Type B pancreatic cell (in vitro differentiated cells): Measurements from ENCODE around the gene HMCN2. TPM values are rescaled to one million over a fixed set of nuclear protein-coding genes. Genes with fewer than 3 reads are reported as not detected.

Experiments
- DNase-seq: peaks from one replicate; pipeline ENCODE4 v3.0.0; 2021; ENCODE audit warnings: mixed read lengths; ENCODE audit not compliant: unreplicated experiment; ENCODE audit errors: extremely low spot score
- H3K27ac Mint-ChIP-seq: 2 replicates; pipeline ENCODE4 v1.8.0; 2021; ENCODE audit warnings: mild to moderate bottlenecking, mixed read lengths
- H3K27me3 Mint-ChIP-seq: 2 replicates; pipeline ENCODE4 v1.8.0; 2021; ENCODE audit warnings: mixed read lengths
- H3K36me3 Mint-ChIP-seq: 2 replicates; pipeline ENCODE4 v1.8.0; 2021; ENCODE audit warnings: mixed read lengths
- H3K4me1 Mint-ChIP-seq: one replicate; pipeline ENCODE4 v1.8.0; 2021; ENCODE audit warnings: mixed read lengths; ENCODE audit not compliant: unreplicated experiment
- H3K4me3 Mint-ChIP-seq: 2 replicates; pipeline ENCODE4 v1.8.0; 2021; ENCODE audit warnings: mild to moderate bottlenecking, mixed read lengths
- H3K9me3 Mint-ChIP-seq: 2 replicates; pipeline ENCODE4 v1.8.0; 2021; ENCODE audit warnings: mixed read lengths
- total RNA-seq: library from RNA; stranded (reverse); gene quantifications from 2 replicates; pipeline ENCODE4 v1.2.1, GENCODE V29; 2021; ENCODE audit warnings: low replicate concordance
- TF ChIP-seq, protein P1 (sequence below): fragments of 200-600 bp; sonication (generic); conservative IDR thresholded peaks from 2 replicates; pipeline ENCODE4 v1.5.0; 2021; ENCODE audit warnings: antibody characterized with exemption, mild to moderate bottlenecking

The HMCN2 gene
- total RNA-seq, 1 donor from 2014 or later, result 0.12 TPM

DNA sequence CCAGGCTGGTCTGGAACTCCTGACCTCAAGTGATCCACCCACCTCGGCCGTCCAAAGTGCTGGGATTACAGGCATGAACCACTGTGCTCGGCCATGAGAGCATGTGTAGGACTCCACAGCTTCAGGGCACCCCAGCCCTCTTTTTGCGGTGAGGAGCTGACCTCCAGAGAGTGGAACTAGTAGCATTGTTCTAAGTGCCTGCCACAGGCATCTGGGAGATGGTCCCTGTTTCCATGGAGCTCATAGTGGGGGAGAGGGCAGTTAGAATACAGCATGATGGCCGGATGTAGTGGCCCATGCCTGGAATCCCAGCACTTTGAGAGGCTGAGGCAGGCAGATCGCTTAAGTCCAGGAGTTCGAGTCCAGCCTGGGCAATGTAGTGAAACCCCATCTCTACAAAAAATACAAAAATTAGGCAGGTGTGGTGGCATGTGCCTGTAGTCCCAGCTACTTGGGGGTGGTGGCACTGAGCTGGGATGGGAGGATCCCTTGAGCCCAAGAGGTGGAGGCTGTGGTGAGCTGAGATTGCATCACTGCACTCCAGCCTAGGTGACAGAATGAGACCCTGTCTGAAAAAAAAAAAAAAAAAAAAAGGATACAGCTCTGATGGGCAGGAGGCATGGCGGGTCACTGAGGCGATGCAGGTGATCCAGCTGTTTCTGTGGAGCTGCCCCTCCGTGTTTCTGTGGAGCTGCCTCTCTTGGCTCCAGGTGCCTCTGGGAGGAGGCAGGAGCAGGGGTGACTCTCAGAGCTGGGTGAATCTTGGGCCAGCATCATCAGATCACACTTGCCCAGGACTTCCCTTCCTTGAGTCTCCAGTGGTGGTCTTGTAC, 183.4 kb downstream of the HMCN2 start:
- H3K27me3 Mint-ChIP-seq, result peaks cover 8% of the 10 kb centered on the region
- no peaks in the 10 kb centered on the region for H3K36me3 Mint-ChIP-seq
- peaks cover 20% of the 10 kb centered on the region for H3K4me1 Mint-ChIP-seq
- H3K27ac Mint-ChIP-seq, result no peak overlapping the region
- TF ChIP-seq, protein P1, sequence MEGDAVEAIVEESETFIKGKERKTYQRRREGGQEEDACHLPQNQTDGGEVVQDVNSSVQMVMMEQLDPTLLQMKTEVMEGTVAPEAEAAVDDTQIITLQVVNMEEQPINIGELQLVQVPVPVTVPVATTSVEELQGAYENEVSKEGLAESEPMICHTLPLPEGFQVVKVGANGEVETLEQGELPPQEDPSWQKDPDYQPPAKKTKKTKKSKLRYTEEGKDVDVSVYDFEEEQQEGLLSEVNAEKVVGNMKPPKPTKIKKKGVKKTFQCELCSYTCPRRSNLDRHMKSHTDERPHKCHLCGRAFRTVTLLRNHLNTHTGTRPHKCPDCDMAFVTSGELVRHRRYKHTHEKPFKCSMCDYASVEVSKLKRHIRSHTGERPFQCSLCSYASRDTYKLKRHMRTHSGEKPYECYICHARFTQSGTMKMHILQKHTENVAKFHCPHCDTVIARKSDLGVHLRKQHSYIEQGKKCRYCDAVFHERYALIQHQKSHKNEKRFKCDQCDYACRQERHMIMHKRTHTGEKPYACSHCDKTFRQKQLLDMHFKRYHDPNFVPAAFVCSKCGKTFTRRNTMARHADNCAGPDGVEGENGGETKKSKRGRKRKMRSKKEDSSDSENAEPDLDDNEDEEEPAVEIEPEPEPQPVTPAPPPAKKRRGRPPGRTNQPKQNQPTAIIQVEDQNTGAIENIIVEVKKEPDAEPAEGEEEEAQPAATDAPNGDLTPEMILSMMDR, result no peak
- no peak overlapping the region for H3K4me3 Mint-ChIP-seq
- H3K9me3 Mint-ChIP-seq, result no peaks in the 10 kb centered on the region
- DNase-seq, result no peak

GRCh38 chr9:130450344-130451003, 184.9 kb downstream of the HMCN2 start:
- H3K27ac Mint-ChIP-seq, result peak overlapping the region; percentile 76
- TF ChIP-seq, protein P1, result no peak
- no peaks in the 10 kb centered on the region for H3K36me3 Mint-ChIP-seq

DNA sequence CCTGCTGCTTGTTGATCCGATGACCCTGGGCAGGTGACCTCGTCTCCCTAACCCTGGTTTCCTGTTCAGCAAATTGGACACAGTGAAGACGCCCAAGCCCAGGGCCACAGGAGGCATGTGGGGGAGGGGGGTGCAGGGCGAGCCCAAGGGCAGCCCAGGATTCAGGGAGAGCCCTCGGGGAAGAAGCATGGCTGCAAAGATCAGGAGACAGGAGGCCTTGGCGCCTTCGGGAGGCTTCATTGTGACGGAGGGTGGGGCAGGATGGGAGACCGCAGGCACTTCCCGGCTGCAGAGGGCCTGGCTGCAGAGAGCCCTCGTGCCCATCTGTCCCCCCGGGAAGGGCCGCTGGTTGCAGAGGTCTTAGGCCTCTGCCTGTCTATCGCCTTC, 185.4 kb downstream of the HMCN2 start:
- TF ChIP-seq, protein P1, result no peak
- Mint-ChIP-seq H3K4me1 (peaks cover 16% of the 10 kb centered on the region), H3K27me3 (peaks cover 3% of the 10 kb centered on the region), H3K27ac (no peak overlapping the region), H3K9me3 (no peaks in the 10 kb centered on the region), H3K36me3 (no peaks in the 10 kb centered on the region), H3K4me3 (no peak overlapping the region)
- DNase-seq, result no peak

More at GRCh38 chr9:130450344-130451003, 184.9 kb downstream of the HMCN2 start:
- no peak for DNase-seq
- Mint-ChIP-seq H3K4me1 (peaks cover 20% of the 10 kb centered on the region), H3K27me3 (peaks cover 7% of the 10 kb centered on the region), H3K4me3 (peak overlapping the region; percentile 22), H3K9me3 (no peaks in the 10 kb centered on the region)

GRCh38 chr9:130451509-130452388, 186.2 kb downstream of the HMCN2 start:
- Mint-ChIP-seq H3K9me3 (no peaks in the 10 kb centered on the region), H3K4me1 (peaks cover 9% of the 10 kb centered on the region), H3K36me3 (no peaks in the 10 kb centered on the region), H3K27me3 (no peaks in the 10 kb centered on the region), H3K27ac (peak overlapping the region; percentile 26), H3K4me3 (peak overlapping the region; percentile 11)
- peak; percentile 88 for DNase-seq
- TF ChIP-seq, protein P1, result peak; percentile 71

GRCh38 chr9:130452835-130453234, 187.3 kb downstream of the HMCN2 start:
- Mint-ChIP-seq H3K9me3 (no peaks in the 10 kb centered on the region), H3K27ac (no peak overlapping the region), H3K4me3 (no peak overlapping the region), H3K4me1 (peaks cover 5% of the 10 kb centered on the region), H3K36me3 (no peaks in the 10 kb centered on the region), H3K27me3 (no peaks in the 10 kb centered on the region)
- no peak for DNase-seq
- TF ChIP-seq, protein P1, result no peak
